ENCODE measurements around the gene GASK1A. TPM values are rescaled to one million over a fixed set of nuclear protein-coding genes. Genes with fewer than 3 reads are reported as not detected.

Gene GASK1A
- not detected for total RNA-seq

GRCh38 chr3:42979044-42979972 lies at the start of gene GASK1A:
TSS of gene GASK1A (plus strand) at chr3:42979311. CDS start at chr3:42979643, 332 bp downstream.
- Mint-ChIP-seq H3K36me3 (peaks cover 7% of the 10 kb centered on the region), H3K27me3 (peaks cover 32% of the 10 kb centered on the region), H3K4me1 (ENCODE audit: low read depth) (peaks cover 4% of the 10 kb centered on the region), H3K9me3 (peaks cover 17% of the 10 kb centered on the region), H3K4me3 (peak within 1 kb of the TSS; percentile 50), H3K27ac (no peak within 1 kb of the TSS)
- ChIA-PET CTCF (no interaction called here), POLR2A (interaction anchor here (0.6 kb wide), 1 partner anchor 113 kb away, joined by 3 read pairs; no protein-coding TSS in a partner anchor)
- intact Hi-C loops (cut with micrococcal nuclease), result no loop called here
- DNase-seq, result peak; percentile 27

- DNase-seq, result no peak
- ChIA-PET CTCF (no interaction called here), POLR2A (no interaction called here)
- intact Hi-C loops (cut with micrococcal nuclease), result no loop called here
- Mint-ChIP-seq H3K4me3 (no peak overlapping the region), H3K27ac (no peak overlapping the region), H3K9me3 (no peaks in the 10 kb centered on the region), H3K27me3 (no peaks in the 10 kb centered on the region), H3K4me1 (ENCODE audit: low read depth) (peaks cover 22% of the 10 kb centered on the region), H3K36me3 (no peaks in the 10 kb centered on the region)
These were observed 45.0 kb upstream of the GASK1A start for GRCh38 chr3:42934111-42934510.

- CTCF ChIA-PET, result no interaction called here
These were observed 44.2 kb upstream of the GASK1A start for GRCh38 chr3:42934910-42935309.

GRCh38 chr3:42935472-42935871 lies 43.6 kb upstream of the GASK1A start:
- ChIA-PET POLR2A (no interaction called here), CTCF (no interaction called here)
- intact Hi-C loops (cut with micrococcal nuclease), result no loop called here
- DNase-seq, result no peak
- Mint-ChIP-seq H3K27me3 (no peaks in the 10 kb centered on the region), H3K27ac (no peak overlapping the region), H3K36me3 (no peaks in the 10 kb centered on the region), H3K9me3 (no peaks in the 10 kb centered on the region), H3K4me1 (ENCODE audit: low read depth) (peaks cover 22% of the 10 kb centered on the region), H3K4me3 (no peak overlapping the region)

More at GRCh38 chr3:42934910-42935309, 44.2 kb upstream of the GASK1A start:
- H3K36me3 Mint-ChIP-seq, result no peaks in the 10 kb centered on the region
- intact Hi-C loops (cut with micrococcal nuclease), result no loop called here
- DNase-seq, result no peak
- H3K9me3 Mint-ChIP-seq, result no peaks in the 10 kb centered on the region
- POLR2A ChIA-PET, result no interaction called here
- no peak overlapping the region for H3K27ac Mint-ChIP-seq
- H3K4me3 Mint-ChIP-seq, result no peak overlapping the region
- H3K4me1 Mint-ChIP-seq (ENCODE audit: low read depth), result peaks cover 22% of the 10 kb centered on the region
- no peaks in the 10 kb centered on the region for H3K27me3 Mint-ChIP-seq

GRCh38 chr3:42936157-42936981 lies 42.7 kb upstream of the GASK1A start:
- intact Hi-C loops (cut with micrococcal nuclease), result no loop called here
- POLR2A ChIA-PET, result no interaction called here
- no peak for DNase-seq
- H3K4me3 Mint-ChIP-seq, result no peak overlapping the region
- CTCF ChIA-PET, result no interaction called here
- H3K27ac Mint-ChIP-seq, result no peak overlapping the region
- no peaks in the 10 kb centered on the region for H3K9me3 Mint-ChIP-seq
- H3K27me3 Mint-ChIP-seq, result no peaks in the 10 kb centered on the region
- H3K4me1 Mint-ChIP-seq (ENCODE audit: low read depth), result peaks cover 22% of the 10 kb centered on the region
- no peaks in the 10 kb centered on the region for H3K36me3 Mint-ChIP-seq

GRCh38 chr3:42937334-42937733 lies 41.8 kb upstream of the GASK1A start:
- POLR2A ChIA-PET, result no interaction called here
- no peak overlapping the region for H3K4me3 Mint-ChIP-seq

GRCh38 chr3:42942693-42943092 lies 36.4 kb upstream of the GASK1A start:
- Mint-ChIP-seq H3K36me3 (no peaks in the 10 kb centered on the region), H3K27ac (no peak overlapping the region), H3K4me3 (no peak overlapping the region), H3K27me3 (peaks cover 8% of the 10 kb centered on the region), H3K9me3 (no peaks in the 10 kb centered on the region), H3K4me1 (ENCODE audit: low read depth) (peaks cover 5% of the 10 kb centered on the region)
- DNase-seq, result no peak
- intact Hi-C loops (cut with micrococcal nuclease), result no loop called here
- POLR2A ChIA-PET, result no interaction called here
- CTCF ChIA-PET, result interaction anchor here (0.8 to 1.7 kb wide), 2 partner anchors 19 to 22 kb away, joined by 3 to 4 read pairs; no protein-coding TSS in a partner anchor

More at GRCh38 chr3:42937334-42937733, 41.8 kb upstream of the GASK1A start:
- no peaks in the 10 kb centered on the region for H3K36me3 Mint-ChIP-seq
- H3K4me1 Mint-ChIP-seq (ENCODE audit: low read depth), result peaks cover 22% of the 10 kb centered on the region
- intact Hi-C loops (cut with micrococcal nuclease), result no loop called here
- CTCF ChIA-PET, result no interaction called here
- no peak overlapping the region for H3K27ac Mint-ChIP-seq
- DNase-seq, result no peak
- no peaks in the 10 kb centered on the region for H3K9me3 Mint-ChIP-seq
- H3K27me3 Mint-ChIP-seq, result no peaks in the 10 kb centered on the region

GRCh38 chr3:42946050-42946449 lies 33.1 kb upstream of the GASK1A start:
- Mint-ChIP-seq H3K36me3 (no peaks in the 10 kb centered on the region), H3K27me3 (peaks cover 8% of the 10 kb centered on the region), H3K9me3 (no peaks in the 10 kb centered on the region), H3K27ac (no peak overlapping the region), H3K4me3 (no peak overlapping the region), H3K4me1 (ENCODE audit: low read depth) (peaks cover 5% of the 10 kb centered on the region)
- ChIA-PET POLR2A (no interaction called here), CTCF (no interaction called here)
- no peak for DNase-seq
- intact Hi-C loops (cut with micrococcal nuclease), result no loop called here

- no peaks in the 10 kb centered on the region for H3K36me3 Mint-ChIP-seq
- no peak for DNase-seq
- no peak overlapping the region for H3K27ac Mint-ChIP-seq
- ChIA-PET POLR2A (no interaction called here), CTCF (no interaction called here)
- no peaks in the 10 kb centered on the region for H3K9me3 Mint-ChIP-seq
- H3K27me3 Mint-ChIP-seq, result peaks cover 5% of the 10 kb centered on the region
- intact Hi-C loops (cut with micrococcal nuclease), result no loop called here
- no peaks in the 10 kb centered on the region for H3K4me1 Mint-ChIP-seq (ENCODE audit: low read depth)
- H3K4me3 Mint-ChIP-seq, result no peak overlapping the region
These were observed 21.5 kb upstream of the GASK1A start for GRCh38 chr3:42957573-42957972.

- Mint-ChIP-seq H3K27me3 (peaks cover 3% of the 10 kb centered on the region), H3K4me3 (no peak overlapping the region), H3K27ac (no peak overlapping the region), H3K36me3 (no peaks in the 10 kb centered on the region), H3K4me1 (ENCODE audit: low read depth) (peaks cover 11% of the 10 kb centered on the region), H3K9me3 (no peaks in the 10 kb centered on the region)
- intact Hi-C loops (cut with micrococcal nuclease), result loop anchor here (5.0 to 10.0 kb wide), 3 partner anchors 115 to 542 kb away; no protein-coding TSS in a partner anchor
- ChIA-PET CTCF (interaction anchor here (1.7 to 4.2 kb wide), 4 partner anchors 112 to 376 kb away, joined by 4 to 44 read pairs (median 14); partner anchors contain the start of gene SNRK), POLR2A (no interaction called here)
- DNase-seq, result no peak
These were observed 18.8 kb upstream of the GASK1A start for GRCh38 chr3:42960282-42960681.

- H3K27ac Mint-ChIP-seq, result no peak overlapping the region
- CTCF ChIA-PET, result interaction anchor here (0.8 to 4.2 kb wide), 15 partner anchors 10 to 599 kb away, joined by 3 to 44 read pairs (median 5); partner anchors contain the start of gene SNRK
These were observed 18.3 kb upstream of the GASK1A start for GRCh38 chr3:42960786-42961185.

GRCh38 chr3:42961633-42962032 lies 17.5 kb upstream of the GASK1A start:
- Mint-ChIP-seq H3K4me1 (ENCODE audit: low read depth) (peaks cover 11% of the 10 kb centered on the region), H3K9me3 (no peaks in the 10 kb centered on the region), H3K27me3 (peaks cover 3% of the 10 kb centered on the region), H3K36me3 (no peaks in the 10 kb centered on the region), H3K27ac (no peak overlapping the region), H3K4me3 (no peak overlapping the region)
- peak; percentile 15 for DNase-seq
- intact Hi-C loops (cut with micrococcal nuclease), result loop anchor here (5.0 to 10.0 kb wide), 3 partner anchors 113 to 541 kb away; no protein-coding TSS in a partner anchor
- CTCF ChIA-PET, result interaction anchor here (0.7 to 4.2 kb wide), 39 partner anchors 9 to 1351 kb away, joined by 3 to 44 read pairs (median 4); partner anchors contain the start of gene SNRK
- POLR2A ChIA-PET, result no interaction called here

More at GRCh38 chr3:42960786-42961185, 18.3 kb upstream of the GASK1A start:
- H3K9me3 Mint-ChIP-seq, result no peaks in the 10 kb centered on the region
- intact Hi-C loops (cut with micrococcal nuclease), result loop anchor here (5.0 to 10.0 kb wide), 3 partner anchors 114 to 542 kb away; no protein-coding TSS in a partner anchor
- no peaks in the 10 kb centered on the region for H3K36me3 Mint-ChIP-seq
- no peak for DNase-seq
- no peak overlapping the region for H3K4me3 Mint-ChIP-seq
- POLR2A ChIA-PET, result no interaction called here
- peaks cover 3% of the 10 kb centered on the region for H3K27me3 Mint-ChIP-seq
- peaks cover 11% of the 10 kb centered on the region for H3K4me1 Mint-ChIP-seq (ENCODE audit: low read depth)
